GM19025 (cell line): ENCODE results near the gene MAP3K3.

ENCODE experiments used
- ATAC-seq: cut with Tn5 transposase; IDR thresholded peaks from one replicate; pipeline ENCODE4 v1.9.1; 2021; ENCODE audit warnings: mild to moderate bottlenecking, low read depth, moderate library complexity; ENCODE audit not compliant: unreplicated experiment

Gene MAP3K3

DNA sequence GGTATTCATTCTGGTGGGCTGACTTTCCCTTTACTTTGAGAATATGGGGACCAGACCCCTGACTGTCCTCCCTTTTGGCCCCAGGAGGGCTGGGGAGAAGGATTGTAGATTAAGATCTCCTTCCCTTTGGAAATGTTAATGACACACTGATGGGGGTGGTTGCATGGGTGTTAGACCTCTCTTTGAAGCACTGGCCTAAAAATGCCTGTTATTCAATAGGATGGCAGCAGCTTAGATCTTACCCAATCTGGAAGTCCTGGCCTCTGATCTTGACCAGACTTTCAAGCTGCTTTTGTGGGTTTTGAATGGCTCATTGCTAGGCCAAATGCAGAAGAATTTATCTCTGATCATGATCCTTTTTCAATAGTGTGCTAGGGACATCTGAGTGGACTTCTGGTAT, 25.7 kb downstream of the MAP3K3 start:
- ATAC-seq = no peak

DNA sequence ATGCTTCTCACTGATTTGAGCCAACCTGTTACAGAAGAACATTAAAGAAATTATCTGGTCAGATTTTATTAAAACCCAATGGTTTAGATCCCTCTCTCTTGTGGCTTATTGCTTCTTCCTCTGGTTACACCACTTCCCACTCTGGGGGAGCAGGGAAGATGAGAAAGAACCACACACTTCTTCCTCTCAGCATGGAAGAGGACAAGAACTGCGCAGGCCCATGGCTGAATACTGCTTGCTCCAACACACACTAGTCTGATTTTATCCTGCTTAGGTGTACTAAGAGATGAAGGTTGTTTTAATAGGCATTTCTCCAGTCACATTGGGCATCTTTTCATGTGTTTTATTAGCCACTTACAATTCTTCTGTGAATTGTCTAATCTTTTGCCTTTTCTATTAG, 27.6 kb downstream of the MAP3K3 start:
- ATAC-seq = no peak

DNA sequence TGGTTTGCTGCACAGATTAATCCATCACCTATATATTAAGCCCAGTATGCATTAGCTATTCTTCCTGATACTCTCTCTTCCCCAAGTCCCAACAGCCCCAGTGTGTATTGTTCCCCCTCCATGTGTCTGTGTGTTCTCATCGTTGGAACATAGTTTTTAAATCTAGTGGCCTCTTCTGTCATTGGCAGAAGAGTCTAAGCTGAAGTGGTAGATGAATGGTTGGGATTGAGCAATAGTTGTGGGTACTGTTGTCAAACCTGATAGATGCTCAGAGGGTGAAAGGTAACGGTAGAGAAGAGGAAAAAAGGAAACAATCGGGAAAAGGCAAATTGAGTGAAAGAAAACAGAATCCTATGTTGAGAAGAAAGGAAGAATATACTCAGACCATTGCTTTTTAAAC, 29.9 kb downstream of the MAP3K3 start:
- ATAC-seq = no peak

DNA sequence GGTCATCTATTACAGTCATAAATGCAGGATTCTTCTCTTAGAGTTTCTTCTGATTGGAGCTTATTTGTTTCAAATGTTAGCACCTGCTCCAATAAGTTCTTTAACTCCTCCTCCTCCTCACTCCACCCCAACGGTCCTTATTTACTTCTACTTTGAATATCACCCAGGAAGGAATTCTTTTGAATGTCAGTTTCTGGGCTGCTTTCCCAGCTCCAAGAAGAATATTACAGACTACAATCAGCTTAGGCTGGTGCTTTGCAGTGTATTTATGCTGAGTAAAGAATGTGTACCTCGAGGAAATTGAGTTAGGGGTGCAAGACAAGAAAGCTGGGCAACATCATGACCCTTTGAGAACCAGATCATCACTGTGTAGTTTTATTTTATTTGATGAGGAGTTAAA, 30.8 kb downstream of the MAP3K3 start:
- no peak for ATAC-seq

DNA sequence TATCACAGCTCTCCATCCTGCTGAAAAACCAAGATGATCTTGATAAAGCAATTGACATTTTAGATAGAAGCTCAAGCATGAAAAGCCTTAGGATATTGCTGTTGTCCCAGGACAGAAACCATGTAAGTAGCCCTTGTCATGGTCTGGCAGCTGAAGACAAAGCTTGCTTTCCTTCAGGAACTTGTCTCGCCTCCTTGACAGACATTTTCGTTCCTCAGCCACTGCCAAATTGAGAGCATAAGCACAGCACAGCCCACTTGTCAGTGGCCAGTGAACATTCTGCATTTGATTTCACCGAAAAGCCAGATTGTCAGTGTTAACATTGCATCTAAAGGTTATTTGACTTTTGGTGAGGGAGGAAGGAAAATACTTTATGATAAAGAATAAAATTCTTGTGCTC, 35.6 kb downstream of the MAP3K3 start:
- no peak for ATAC-seq

DNA sequence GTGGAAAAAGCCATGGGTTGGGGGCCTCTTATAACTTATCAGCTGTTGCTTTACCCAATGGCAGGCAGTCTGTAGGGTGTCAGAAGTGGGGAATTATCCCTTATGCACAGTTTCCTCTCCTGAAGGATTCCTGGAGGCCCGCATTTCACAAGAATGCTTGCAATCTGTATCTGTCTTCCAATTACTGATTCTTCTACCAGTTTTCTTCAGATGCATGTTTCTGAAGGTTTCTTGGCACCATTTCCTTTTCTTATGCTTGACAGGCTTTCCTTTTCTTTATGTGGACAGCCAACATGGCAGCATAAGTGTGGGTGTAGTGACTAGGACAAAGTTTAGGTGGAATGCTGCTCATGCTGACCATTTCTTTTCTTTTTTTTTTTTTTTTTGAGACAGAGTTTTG, 36.1 kb downstream of the MAP3K3 start:
- ATAC-seq = no peak

DNA sequence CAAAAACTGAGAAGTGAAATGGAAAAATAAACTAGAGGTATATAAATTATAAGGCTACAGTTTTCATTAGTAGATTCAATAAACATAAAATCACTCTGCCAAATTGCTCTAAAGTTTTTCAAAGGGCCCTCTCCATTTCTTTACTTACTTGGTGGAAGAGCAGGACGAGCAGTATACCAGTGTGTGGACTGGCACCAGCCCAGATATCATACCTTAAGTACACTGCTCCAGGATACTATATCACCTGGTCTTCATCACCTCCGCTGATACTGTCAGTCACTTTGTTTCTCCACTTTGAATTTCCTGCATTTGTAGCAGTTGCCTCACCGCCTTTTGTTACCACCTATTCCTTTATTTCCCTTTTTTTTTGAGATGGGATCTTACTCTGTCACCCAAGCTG, 37.6 kb downstream of the MAP3K3 start:
- ATAC-seq = no peak

DNA sequence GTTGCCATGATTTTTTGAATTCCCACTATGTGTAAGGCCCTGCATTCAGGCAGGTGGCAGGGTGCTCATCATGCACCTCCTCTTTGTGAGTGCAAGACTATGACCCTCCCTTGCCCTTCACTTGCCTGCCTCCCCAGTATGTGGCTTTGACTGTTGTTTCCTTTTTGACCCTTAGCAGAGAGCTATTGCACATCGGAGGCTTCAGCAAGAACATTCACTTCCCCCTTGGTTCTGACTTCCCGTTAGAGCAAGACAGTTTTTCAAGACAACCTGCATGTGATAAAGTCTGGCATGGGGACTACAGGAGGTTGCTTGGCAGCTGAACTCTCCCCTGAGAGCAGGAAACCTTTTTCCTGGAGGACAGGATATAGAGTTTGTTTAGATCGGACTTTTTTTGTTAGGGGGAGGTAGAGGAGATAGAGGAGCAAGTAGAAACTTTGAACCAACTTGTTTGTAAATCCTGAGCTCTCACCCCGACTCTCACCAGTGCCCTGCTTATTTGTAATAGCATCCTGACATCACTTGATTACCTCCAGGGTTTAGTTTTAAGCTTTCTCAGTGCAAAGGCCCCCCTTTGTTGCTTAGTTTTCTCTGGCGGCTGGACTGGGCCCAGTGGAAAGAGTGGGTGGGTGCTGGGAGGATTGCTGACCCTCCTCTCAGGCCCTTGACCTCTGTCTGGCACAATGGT, 43.5 kb downstream of the MAP3K3 start:
- no peak for ATAC-seq

DNA sequence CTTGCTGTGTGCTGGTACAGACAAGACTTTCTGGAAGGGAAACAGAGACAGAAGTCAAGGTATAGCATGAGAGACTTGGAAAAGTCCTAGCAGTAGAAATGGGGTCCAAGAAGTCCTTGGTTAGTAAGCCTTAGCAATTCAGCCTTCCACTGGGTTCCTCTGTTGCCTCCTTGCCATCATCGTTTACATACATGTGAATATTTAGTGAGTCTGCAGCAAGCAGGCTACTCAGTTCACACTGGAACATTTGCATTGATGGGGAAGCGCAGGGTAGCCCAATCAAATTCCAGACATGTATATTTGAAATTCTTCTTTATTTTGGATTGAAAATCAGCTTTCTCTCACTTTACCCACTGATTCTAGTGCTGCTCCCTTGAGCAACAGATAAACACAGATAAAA, 50.6 kb downstream of the MAP3K3 start:
- no peak for ATAC-seq

DNA sequence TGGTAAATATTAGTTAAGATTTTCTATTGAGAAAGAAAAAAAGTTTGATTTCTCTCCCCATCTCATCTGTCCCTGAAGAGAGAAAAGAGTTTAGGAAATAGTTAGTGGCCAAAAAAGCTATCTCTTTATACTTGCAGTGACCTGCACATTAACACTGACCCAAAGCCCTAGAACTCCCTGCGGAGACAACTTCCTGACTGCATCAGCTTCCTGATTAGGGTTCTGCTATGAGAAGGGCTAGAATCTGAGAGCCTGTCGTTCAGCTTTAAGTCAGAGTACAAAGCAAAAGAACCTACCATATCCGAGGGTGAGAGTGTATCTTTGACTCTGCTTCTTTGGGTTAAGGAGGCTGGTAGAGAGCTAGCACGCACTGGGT, 53.0 kb downstream of the MAP3K3 start:
- ATAC-seq = no peak

DNA sequence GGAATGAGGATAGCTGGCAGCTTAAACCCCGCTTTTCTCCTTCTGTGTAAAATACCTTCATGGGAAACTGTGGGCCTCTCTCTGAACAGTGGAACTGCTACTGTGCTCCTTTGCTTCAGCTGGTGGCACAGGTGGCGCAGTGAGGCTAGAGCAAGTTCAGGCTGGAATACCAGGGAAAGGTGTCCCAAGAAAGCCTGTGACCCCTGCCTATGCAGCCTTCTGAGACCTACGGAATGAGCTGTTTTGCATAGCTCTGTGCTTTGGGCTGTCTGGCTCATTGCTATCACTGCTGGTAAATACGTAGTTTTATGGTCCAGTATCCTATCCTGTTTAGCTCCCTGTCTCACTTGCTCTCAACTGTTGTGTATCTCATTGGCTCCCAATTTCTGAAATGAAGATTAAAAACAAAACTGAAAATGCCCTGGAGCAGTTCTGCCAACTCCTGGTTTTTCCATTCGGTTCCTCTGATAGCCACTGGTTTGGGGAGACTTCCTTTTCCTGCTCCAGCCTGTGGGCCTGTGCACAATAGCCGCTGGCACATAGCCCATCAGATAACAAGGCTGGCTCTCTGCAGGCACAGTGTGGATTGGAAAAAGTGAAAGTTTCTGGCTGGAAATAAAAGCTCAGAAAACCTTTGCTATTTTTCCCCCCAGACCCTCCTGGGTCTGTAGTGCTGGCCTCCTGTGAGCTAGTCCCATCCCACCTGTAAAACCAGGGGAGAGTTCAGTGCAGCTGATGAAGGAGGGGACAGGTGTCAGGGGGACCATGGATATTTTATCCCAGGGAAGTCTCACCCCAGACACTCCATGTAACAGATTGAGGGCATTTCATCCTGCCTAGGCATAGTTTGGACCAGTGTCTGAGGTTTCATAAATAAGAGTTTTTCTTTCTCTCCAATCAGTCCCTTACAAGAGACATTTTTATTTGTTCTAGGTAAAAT, 53.7 kb downstream of the MAP3K3 start:
- no peak for ATAC-seq

DNA sequence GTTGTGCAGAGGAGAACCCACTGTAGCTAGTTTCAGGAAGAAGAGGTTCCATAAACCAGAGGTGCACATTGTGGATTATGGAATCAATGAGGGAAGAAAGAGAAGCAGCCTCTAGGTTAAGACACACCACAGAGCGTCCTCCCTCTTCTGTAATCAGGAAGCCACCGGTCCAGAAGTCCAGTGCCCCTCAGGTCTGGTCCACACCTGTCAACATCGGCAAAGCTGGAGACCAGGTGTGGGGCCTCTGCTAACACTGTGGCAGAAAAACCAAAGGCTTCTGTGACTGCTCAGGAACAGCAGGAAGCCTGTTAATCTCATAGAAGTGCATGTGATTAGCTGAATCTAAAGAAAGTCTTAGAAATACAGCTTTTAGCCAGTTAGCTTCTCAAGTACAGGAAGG, 54.4 kb downstream of the MAP3K3 start:
- ATAC-seq = no peak

DNA sequence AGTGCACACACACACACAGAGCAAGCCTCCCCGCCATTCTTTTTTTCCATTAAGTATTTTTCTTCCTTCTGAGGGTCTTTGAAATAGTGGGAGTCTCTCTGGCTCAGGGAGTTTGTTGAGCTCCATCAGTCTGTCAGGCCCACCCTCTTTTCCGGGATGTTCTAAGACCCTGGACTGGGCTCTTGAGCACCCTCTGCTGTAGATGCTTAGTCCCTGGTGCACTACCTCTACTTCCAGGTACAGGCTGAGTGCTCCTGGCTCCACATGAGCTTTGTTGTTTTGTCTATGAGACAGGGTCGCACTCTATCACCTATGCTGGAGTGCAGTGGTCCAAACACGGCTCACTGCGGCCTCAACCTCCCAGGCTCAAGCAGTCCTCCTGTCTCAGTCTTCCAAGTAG, 57.0 kb downstream of the MAP3K3 start:
- no peak for ATAC-seq

DNA sequence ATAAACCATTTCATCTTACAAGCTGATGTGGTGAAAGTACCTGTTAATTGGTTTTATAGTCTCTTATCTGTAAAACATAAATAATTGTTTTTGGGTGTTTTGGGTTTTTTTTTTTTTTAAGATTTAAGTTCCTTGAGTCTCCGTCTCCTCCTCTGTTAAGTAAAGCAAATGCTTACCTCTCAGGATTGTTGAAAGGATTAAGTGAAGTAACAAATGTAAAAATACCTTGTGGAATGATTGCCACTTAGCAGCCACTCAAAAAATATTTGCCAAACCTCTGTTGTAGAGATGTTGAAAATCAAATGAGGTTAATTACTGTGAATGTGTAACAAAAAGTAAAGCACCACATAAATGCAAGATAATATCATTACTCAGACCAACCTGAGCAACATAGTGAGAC, 58.5 kb downstream of the MAP3K3 start:
- no peak for ATAC-seq

DNA sequence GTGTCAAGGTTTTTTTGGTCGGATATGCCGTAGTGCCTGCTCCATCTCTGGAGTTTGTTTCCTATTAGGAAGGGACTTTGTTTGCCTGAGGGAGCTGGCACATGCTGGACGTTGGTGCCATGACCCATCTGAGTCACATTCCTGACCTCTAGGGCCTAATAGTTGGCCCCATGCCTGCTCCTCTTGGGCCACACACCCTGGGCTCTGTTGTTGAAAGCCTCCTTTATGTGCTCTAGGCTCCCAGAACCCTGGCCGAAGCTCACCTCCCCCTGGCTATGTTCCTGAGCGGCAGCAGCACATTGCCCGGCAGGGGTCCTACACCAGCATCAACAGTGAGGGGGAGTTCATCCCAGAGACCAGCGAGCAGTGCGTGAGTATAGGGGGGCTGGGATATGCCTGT, 59.3 kb downstream of the MAP3K3 start:
- no peak for ATAC-seq

DNA sequence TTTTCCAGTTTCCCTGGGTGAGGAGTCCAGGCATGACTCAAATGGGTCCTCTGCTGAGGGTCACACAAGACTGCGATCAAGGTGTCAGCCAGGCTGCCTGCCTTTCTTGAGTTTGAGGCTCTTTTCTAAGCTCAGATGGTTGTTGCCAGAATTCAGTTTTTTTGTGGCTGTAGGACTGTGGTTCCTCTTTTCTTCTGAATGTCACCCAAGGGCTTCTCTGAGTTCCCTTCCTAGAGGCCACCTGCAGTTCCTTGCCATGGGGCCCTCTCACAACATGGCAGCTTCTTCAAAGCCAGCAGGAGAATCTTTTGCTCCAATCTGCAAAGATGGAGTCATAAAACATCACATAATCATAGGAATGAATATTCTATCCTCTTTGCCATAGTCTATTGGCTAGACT, 60.2 kb downstream of the MAP3K3 start:
- no peak for ATAC-seq

DNA sequence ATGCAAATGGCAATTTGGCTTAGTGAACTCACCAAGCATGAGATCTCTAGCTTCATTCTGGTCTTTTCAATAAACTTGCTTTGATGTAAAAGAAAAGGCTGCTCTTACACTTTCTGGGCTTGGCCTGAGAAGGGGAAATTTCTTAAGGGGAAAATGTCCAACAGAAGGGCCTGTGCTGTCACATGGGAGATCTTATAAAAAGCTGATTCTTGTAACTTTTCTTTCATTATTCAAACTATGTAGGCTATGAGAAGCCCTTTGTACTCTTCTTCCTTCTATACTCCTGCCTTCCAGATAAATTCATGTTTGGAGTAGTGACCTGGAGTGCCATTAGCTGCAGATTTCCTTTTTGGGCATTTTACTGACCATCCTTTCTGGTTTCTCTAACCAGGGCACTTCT, 60.8 kb downstream of the MAP3K3 start:
- no peak for ATAC-seq

DNA sequence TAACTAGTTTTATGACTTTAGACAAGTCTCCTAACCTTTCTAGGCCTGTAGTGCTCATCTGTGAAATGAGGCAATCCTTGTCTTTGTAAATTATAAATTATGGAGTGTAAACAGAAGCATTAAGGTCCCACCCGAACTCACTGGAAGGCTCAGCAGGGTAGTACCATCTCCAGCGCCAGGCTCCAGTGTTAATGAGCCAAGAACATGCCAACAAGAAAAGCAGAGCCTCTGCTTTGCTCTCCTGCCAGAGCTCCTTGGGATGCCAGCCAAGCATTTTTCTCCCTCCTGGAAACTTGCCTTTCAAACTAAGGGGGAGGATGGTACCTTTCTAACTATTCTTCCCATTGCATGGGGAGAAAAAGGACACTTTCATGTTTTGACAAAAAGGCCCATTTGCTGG, 62.8 kb downstream of the MAP3K3 start:
- ATAC-seq = no peak

DNA sequence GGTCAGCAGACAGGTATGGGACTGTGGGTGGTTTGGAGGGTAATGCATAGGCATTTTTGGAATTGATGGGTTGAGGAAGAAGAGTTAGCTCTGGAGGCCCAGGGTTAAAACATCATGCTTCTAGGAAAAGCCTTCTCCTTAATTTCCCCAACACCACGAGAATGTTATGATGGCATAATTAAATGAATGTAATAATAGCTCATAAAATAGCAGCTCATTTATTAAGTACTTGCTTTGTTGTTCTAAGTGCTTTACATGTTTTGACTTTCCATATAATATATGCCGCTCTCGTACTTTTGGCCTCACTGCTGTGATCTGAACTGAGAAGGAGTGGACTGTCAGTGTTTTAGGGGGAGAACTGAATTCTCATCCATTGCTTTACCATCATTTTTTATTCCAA, 63.4 kb downstream of the MAP3K3 start:
- no peak for ATAC-seq

DNA sequence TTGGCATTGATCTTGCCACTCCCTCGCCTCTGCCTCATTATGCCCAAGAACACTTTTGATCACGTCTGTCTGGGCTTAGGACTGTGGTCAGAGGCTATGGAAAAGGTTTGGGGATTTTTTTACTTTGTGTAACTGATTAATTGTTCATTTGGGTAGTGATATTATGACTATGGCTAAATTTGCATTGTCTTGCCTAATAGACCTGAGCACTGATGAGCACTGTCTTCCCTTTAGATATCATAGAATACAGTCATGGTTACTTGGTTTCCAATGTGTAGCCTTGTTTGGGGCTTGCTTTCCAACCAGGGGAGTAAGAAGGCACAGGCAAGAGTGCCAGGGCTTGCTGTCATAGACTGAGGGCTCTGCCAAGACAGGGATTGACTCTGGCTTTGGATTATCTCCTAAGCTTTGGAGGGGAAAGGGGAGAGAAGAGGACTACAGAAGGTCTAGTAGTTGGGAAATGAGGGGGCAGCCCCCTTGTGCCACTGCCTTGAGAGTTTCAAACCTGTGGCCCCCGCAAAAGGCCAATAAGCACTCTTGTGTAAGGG, 64.0 kb downstream of the MAP3K3 start:
- no peak for ATAC-seq

DNA sequence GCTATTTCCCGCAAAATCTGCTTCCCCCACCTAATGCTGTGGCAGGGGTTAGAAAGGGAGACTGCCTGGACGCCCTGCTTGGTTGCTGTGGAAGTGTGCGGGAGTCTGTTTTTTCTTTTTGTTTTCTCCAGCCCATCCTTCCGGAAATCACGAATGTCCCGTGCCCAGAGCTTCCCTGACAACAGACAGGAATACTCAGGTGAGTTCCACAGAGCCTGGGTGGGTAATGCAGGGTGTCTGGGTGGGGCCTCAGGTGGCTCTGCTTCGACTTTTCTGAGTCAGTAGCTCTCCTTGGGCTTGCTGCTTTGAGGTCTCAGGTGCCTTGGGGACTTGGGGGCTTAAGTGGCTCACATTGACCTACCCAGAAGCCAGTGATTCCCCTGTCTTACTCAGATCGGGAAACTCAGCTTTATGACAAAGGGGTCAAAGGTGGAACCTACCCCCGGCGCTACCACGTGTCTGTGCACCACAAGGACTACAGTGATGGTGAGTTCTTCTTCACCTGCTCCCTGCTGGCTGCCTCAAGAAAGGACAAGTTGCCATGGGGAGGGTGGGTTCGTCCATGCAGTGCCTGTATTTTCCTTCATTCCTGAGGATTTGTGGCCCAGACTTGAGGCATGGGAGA, 66.3 kb downstream of the MAP3K3 start:
- ATAC-seq = no peak
